NOMO-1 treated with dmso at 0.1 percent for 144 hours (cell line): ENCODE data around the gene CMTM8.
A peak's percentile ranks its signal among the peaks of the same experiment; 100 is the strongest.
"Not testable (repeated sequence)": the region's sequence is repeated elsewhere in the genome, so short reads cannot be mapped to it uniquely, and the experiment has no call there.

Source experiments
- DNase-seq: peaks from one replicate; lab custom pipeline; 2025; ENCODE audit not compliant: unreplicated experiment; lab: John Stamatoyannopoulos, UW

CMTM8 gene

DNA sequence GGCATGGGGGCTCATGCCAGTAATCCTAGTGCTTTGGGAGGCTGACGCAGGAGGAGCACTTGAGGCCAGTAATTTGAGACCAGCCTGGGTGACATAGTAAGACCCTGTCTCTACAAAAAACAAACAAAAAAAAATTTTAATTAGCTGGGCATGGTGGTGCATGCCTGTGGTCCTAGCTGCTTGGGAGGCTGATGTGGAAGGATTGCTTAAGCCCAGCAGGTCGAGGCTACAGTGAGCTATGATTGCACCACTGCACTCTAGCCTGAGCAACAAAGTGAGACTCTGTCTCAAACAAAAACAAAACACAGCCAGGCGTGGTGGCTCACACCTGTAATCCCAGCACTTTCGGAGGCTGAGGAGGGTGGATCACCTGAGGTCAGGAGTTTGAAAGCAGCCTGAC is 9.7 kb upstream of the CMTM8 start:
- not testable (repeated sequence) for DNase-seq

DNA sequence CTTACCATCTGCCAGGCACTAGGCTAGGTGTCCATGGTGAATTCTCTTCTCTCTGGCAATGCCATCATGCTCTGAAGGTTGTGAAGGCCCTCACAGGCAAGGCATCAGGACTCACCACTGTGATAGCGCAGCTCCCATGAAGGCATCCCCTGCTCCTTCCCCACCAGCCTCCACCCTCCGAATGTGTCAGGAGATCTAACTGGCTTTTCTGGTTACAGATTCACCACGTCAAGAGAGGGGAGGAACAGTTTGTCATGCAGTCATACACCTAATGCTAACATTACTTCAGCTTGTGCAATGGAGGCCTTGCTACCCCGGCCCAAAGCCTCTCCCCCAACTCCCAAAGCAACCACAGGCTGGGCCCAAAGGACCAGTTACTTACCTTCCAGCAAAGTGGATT is 8.9 kb upstream of the CMTM8 start:
- DNase-seq = no peak

- no peak for DNase-seq
These were observed 2.1 kb upstream of the CMTM8 start for GRCh38 chr3:32236377-32236776.

GRCh38 chr3:32237670-32238452 is 619 bp upstream of the CMTM8 start:
- no peak for DNase-seq

DNA sequence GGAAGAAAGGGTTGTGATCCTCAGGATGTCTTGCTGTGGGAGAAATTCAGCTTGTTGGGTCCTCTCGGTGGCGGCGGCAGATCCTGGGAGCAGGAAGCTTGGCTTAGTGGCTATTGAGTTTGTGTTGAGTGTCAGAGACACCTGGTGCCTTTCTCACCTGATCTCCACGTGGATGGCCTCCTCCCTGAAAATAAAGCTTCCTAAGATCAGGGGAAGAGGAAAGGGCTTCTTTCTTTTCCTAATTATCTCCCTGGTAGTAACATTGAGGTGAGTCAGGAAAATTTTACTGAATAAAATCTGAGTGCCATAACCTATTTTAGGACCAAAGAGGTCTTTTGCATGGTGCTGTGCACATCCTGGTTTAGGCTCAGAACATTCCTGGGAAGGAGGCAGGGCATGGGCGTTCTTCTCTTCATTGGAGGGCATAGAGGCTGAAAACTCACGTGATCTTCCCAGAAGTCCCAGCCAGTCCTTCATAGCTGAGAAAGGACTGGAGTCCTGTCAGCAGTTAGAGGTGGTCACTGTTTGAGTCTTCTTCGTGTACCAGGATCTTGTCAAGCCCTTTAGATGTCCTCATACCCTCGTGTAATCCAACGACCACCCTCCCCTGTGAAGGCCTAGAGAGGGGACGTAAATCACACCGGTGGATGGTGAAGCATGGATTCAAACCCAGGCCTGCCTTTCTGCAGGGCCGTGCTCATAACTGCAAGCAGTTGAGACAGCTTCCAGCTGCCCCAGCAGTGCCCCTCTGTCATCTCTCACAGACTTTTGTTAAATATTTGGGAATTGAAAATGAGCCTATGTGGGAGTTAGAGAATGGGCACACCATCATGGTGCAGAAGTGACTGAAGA is 1.1 kb downstream of the CMTM8 start:
- DNase-seq = no peak

DNA sequence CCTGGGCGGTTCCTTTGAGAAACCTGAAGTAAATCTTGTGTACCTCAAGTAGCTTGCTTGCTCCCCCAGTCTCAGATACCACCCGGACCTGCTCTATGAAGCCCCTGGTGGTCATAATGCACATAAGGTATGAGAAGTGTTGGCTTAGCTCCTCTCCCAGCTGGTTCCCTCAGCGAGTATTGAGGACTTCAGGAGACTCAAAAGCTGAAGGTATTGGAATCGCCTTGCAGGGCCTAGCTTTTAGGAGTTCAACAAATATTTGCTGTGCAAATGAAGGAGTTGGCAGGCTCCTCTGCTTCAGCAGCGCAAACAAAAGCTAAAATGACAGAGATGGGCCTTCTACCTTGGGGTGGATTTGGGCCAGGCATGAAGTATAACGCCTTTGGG is 1.7 kb downstream of the CMTM8 start:
- DNase-seq = no peak

- DNase-seq = no peak
These were observed 2.6 kb downstream of the CMTM8 start for GRCh38 chr3:32241100-32241499.

DNA sequence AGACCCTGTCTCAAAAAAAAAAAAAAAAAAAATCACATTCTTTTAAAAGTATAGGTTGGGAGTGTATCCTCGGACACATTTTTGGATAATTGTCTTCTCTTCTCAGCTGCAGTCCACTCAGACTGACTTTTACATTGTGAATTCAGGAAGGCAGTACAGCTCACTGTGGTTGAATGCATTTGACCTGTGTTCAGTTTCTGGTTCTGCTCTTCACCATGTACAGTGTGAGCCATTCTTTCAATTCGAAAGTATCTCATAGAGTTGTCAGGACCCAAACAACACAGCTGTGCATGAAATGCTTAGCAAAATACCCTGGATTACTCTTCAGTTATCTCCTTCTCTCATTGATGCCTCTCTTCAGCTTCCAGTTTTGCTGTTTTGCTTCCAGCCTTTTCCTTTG is 5.0 kb downstream of the CMTM8 start:
- DNase-seq = no peak

DNA sequence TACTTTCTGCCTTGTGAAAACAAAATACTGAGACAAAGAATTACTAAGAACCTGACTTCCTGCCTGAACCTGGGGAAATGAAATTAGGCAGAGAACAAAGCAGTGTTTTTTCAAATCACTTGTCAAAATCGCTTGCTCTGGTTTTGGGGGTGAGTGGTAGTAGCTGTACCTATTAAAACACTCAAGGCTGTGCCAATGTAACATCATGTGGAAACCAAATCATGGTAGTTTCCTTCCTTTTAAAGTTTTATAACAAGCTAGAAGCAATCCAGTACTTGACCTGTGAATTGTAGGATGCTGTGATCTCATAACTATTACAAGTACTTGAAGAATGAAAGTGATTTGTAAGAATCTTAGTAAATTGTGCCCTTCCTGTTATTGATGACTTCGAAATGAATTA is 6.7 kb downstream of the CMTM8 start:
- no peak for DNase-seq

DNA sequence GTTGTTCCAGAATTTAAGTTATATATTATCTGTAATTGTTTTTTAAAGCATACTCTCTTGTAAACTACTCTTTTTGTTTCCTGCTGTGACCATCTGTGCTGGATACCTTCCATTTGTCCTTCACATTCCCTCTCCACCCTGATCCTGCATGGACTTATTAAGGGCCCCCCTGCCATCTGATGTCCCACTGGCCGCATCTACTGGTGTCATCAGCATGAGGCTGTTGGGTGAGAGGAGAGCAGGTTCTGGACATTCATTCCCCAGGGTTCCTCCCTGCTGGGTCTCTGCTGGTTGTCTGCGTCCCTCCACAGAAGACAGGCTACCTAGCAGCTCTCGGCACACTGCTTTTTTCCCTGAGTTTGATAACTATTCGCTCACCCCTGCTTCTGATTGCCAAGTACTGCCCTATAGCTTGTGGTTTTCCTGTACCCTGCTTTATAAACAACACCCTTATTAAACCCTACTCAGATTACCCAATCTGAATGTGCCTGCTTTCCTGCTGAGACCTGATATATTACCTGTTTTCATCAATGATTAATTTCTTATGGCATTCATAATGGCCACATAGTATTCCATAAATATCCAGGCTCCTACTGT is 7.7 kb downstream of the CMTM8 start:
- no peak for DNase-seq

- DNase-seq = peak; percentile 20
These were observed 10.8 kb downstream of the CMTM8 start for GRCh38 chr3:32249184-32249782.

DNA sequence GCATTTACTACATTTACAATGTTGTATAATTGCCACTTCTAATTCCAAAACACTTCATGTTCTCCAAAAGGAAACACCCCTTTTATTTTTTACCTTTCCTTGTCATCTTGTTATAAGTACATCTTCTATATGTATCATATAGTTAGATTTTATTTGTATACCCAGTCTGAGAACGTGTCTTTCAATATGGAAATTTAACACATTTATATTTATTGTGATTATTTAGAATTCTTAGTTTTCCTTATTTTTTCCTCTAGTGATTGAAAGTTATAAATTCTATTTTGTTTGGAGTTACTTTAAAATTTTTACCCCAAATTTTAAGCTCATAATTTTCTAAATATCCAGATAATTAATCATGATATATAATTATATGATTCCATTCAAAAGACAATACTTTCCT is 15.8 kb downstream of the CMTM8 start:
- no peak for DNase-seq

DNA sequence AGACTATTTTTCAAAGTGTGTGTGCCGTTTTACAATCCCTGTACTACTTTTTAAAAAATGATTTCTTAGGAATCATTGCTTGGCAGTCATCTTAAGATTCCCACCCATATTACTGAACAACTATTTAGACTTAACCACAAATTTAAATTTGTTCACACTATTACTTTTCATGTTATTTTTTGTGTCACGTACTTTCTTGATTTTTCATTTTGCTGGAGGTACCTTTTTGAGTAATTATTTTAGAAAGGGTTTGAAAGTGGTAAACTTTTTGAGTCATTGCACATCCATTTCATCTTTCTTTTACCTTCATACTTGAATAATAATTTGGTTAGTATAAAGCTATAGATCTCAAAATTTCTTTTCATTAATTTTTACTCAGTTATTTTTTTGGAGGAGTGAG is 16.9 kb downstream of the CMTM8 start:
- DNase-seq = no peak

GRCh38 chr3:32256206-32256605 is 17.7 kb downstream of the CMTM8 start:
- DNase-seq = no peak

DNA sequence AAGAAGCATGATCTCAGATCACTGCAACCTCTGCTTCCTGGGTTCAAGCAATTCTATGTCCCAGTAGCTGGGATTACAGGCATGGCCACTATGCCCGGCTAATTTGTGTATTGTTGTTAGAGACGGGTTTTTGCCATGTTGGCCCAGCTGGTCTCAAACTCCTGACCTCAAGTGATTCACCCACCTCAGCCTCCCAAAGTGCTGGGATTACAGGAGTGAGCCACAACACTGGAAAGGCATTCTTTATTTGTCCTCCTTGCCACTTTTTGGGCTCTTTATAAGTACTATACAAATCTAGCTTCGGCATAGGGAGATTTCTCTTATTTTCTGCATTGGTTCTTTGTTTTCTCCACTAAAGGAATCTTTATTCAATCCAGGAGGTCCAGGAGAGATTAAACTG is 18.6 kb downstream of the CMTM8 start:
- no peak for DNase-seq

DNA sequence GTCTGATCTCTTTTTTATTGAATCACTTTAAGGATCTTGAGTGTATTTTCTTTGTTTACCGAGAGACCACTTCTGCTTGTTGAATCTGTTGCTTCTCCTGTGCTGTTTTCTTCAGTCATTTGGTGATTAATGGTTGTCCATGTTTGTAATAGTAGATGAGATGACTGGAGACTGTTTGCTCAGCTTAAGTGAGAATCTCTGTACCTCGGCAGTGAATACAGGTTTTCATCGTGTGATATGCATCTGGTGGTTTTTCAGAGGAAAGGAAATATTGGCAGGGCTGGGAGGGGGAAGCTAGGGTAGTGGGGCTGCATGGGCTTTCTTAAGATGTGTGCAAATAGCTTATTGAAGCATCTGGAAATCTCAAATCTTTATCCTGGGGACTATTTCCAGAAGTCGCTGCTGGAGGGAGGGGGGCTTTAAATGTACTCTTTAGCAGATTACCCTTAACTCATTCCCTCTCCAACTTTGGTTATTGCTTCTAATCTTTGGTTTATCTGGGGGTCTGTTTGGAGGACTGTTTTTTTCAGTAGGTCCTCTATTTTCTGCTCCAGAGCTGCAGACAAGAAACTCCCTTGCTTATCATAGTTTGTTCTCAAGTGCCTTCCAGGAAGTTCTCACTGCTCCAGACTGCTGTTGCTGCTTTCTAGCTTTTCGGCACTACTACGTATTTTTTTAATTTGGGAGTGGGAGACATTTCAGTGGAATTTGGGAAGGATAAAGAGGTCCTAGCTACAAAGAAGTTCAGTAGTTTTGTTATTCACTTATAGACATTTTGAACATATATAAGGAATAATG is 19.4 kb downstream of the CMTM8 start:
- DNase-seq = no peak

DNA sequence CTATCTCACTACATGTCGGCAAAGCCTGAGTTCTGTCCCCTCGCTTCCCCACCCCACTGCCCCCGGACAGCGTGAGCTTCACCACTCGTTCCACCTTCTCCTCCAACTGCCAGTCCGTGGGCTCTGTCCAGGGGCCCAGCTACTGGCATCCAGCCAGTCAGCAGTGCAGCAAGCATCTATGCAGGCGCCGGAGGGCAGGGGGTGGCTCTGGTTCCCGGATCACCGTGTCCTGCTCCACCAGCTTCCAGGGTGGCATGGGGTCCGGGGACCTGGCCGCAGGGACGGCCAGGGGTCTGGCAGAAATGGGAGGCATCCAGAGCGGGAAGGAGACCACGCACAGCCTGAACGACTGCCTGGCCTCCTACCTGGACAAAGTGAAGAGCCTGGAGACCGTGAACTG is 20.4 kb downstream of the CMTM8 start:
- no peak for DNase-seq

DNA sequence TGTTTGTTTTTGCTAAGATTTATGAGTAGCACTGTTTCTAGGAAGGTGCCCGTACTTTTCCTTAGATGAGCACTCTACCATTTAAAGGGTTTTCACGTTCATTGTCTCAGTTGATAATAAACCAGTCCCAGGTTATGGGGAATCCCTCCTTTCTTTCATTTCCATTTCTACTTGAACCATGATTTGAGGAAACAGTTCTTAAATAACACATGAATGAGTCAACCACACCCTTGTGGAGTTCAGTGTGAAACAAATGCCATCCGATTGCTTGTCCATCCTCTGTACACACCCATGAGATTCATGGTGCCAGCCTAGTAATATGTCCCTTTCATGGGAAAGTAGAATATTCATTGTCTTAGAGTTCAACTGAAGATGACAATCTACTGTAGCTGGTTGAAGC is 23.1 kb downstream of the CMTM8 start:
- no peak for DNase-seq

DNA sequence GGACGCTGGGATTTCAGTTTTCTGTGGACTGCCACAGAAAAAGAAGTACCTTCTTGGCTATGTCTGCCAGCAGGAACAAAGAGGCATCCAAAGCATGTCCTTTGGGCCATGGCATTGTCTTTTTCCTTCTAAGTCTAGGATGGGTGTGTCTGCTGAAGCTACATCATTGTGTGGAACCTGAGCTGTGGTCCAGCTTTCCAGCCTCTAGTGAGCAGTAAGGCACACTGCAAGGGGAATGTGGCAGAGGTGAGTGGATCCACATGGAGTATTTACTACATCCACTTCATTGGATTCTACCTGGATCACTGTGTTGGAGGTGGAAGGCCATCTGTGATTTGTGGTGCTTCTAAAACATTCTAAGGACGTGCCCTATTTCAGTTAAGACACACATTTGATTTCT is 23.7 kb downstream of the CMTM8 start:
- no peak for DNase-seq

DNA sequence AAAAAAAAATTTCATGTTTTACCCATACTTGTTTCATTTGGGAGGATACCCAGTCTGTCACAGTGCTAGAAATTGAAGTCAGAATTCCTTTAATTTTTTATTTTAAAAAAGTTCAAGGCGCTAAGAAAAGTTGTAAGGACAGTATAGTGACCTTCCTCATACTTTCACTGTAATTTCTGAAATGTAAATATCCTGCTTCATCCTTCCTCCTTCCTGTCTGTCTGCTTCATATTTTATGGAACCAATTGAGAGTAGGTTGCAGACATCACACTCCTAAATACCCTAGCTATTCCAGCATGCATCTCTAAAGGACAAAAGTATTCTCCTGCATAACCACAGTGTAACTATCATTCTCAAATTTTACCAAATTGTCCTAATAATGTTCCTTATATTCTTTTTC is 35.8 kb downstream of the CMTM8 start:
- no peak for DNase-seq

GRCh38 chr3:32275506-32275905 is 37.0 kb downstream of the CMTM8 start:
- no peak for DNase-seq
